Ishikawa (cell line): Measurements from ENCODE around the gene PON1.

Experiments used
- CEBPB ChIP-seq: IDR thresholded peaks from 2 replicates; pipeline ENCODE4 v1.6.1; 2012
- CREB1 ChIP-seq: IDR thresholded peaks from 2 replicates; pipeline ENCODE4 v1.6.1; 2012; ENCODE audit warnings: low read depth
- EGR1 ChIP-seq: IDR thresholded peaks from 2 replicates; pipeline ENCODE4 v1.6.1; 2012
- EP300 ChIP-seq: IDR thresholded peaks from 2 replicates; pipeline ENCODE4 v1.6.1; 2012; ENCODE audit warnings: borderline replicate concordance
- FOXM1 ChIP-seq: IDR thresholded peaks from 2 replicates; pipeline ENCODE4 v1.6.1; 2012; ENCODE audit warnings: low read depth, borderline replicate concordance
- MAX ChIP-seq: IDR thresholded peaks from 2 replicates; pipeline ENCODE4 v1.6.1; 2012
- NFIC ChIP-seq: IDR thresholded peaks from 2 replicates; pipeline ENCODE4 v1.6.1; 2012
- RAD21 ChIP-seq: IDR thresholded peaks from 2 replicates; pipeline ENCODE4 v1.6.1; 2012; ENCODE audit warnings: low read depth
- TAF1 ChIP-seq: IDR thresholded peaks from 2 replicates; pipeline ENCODE4 v1.6.1; 2012; ENCODE audit warnings: low read depth, mild to moderate bottlenecking
- TCF12 ChIP-seq: IDR thresholded peaks from 2 replicates; pipeline ENCODE4 v1.6.1; 2012; ENCODE audit warnings: low read depth
- TEAD4 ChIP-seq: IDR thresholded peaks from 2 replicates; pipeline ENCODE4 v1.6.1; 2012
- USF1 ChIP-seq: IDR thresholded peaks from 2 replicates; pipeline ENCODE4 v1.6.1; 2012
- YY1 ChIP-seq: IDR thresholded peaks from 2 replicates; pipeline ENCODE4 v1.6.1; 2012; ENCODE audit warnings: low read depth
- ZBTB7A ChIP-seq: IDR thresholded peaks from 2 replicates; pipeline ENCODE4 v1.6.1; 2012; ENCODE audit warnings: low read depth
- TF ChIP-seq, protein P1 (sequence below): IDR thresholded peaks from 2 replicates; pipeline ENCODE4 v1.6.1; 2012; ENCODE audit warnings: low read depth, mild to moderate bottlenecking

Gene PON1

GRCh38 chr7:95338832-95339231, 14.5 kb upstream of the PON1 start:
- no peak for TF ChIP-seq YY1
- TF ChIP-seq CREB1 = no peak
- TF ChIP-seq USF1 = no peak
- TF ChIP-seq, protein P1, sequence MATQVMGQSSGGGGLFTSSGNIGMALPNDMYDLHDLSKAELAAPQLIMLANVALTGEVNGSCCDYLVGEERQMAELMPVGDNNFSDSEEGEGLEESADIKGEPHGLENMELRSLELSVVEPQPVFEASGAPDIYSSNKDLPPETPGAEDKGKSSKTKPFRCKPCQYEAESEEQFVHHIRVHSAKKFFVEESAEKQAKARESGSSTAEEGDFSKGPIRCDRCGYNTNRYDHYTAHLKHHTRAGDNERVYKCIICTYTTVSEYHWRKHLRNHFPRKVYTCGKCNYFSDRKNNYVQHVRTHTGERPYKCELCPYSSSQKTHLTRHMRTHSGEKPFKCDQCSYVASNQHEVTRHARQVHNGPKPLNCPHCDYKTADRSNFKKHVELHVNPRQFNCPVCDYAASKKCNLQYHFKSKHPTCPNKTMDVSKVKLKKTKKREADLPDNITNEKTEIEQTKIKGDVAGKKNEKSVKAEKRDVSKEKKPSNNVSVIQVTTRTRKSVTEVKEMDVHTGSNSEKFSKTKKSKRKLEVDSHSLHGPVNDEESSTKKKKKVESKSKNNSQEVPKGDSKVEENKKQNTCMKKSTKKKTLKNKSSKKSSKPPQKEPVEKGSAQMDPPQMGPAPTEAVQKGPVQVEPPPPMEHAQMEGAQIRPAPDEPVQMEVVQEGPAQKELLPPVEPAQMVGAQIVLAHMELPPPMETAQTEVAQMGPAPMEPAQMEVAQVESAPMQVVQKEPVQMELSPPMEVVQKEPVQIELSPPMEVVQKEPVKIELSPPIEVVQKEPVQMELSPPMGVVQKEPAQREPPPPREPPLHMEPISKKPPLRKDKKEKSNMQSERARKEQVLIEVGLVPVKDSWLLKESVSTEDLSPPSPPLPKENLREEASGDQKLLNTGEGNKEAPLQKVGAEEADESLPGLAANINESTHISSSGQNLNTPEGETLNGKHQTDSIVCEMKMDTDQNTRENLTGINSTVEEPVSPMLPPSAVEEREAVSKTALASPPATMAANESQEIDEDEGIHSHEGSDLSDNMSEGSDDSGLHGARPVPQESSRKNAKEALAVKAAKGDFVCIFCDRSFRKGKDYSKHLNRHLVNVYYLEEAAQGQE = no peak
- TF ChIP-seq TAF1 = no peak
- TF ChIP-seq MAX = no peak
- TF ChIP-seq NFIC = no peak
- TF ChIP-seq EP300 = no peak
- TF ChIP-seq CEBPB = no peak
- TF ChIP-seq ZBTB7A = no peak
- TF ChIP-seq TCF12 = no peak
- no peak for TF ChIP-seq TEAD4
- no peak for TF ChIP-seq EGR1
- no peak for TF ChIP-seq FOXM1
- no peak for TF ChIP-seq RAD21

GRCh38 chr7:95335093-95335492, 10.8 kb upstream of the PON1 start:
- TF ChIP-seq USF1 (no peak), YY1 (no peak), RAD21 (no peak), TEAD4 (no peak), TAF1 (no peak), TCF12 (no peak), ZBTB7A (no peak), CEBPB (no peak), NFIC (no peak), EP300 (no peak), MAX (no peak), EGR1 (no peak), FOXM1 (no peak), CREB1 (no peak)
- TF ChIP-seq, protein P1 = no peak

- TF ChIP-seq FOXM1 (no peak), TCF12 (no peak), TEAD4 (no peak), USF1 (no peak; the same call in 1 of the 2 replicates), YY1 (no peak), ZBTB7A (no peak), NFIC (no peak), EP300 (no peak), RAD21 (no peak), EGR1 (no peak)
- TF ChIP-seq, protein P1 = no peak
These were observed 10.1 kb upstream of the PON1 start for GRCh38 chr7:95334447-95334846.

DNA sequence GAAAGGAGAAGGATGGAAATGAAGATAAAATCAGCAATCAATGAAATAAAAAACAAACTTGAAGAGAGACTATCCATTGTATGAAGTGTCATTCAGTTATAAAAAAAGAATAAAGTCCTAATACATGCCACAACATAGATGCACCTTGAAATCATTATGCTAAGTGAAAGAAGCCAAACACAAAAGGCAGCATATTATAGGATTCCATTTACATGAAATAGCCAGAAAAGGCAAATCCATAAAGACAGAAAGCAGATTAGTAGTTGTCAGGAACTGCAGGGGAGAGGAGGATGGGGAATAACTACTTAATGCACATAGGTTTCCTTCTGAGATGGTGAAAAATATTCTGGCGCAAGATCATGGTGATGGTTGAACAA, 6.6 kb upstream of the PON1 start:
- TF ChIP-seq TAF1 (no peak), USF1 (no peak), YY1 (no peak), NFIC (no peak), CEBPB (no peak), ZBTB7A (no peak), MAX (no peak), TEAD4 (no peak), CREB1 (no peak), FOXM1 (no peak), EGR1 (no peak), TCF12 (no peak), EP300 (no peak), RAD21 (no peak)
- TF ChIP-seq, protein P1 = no peak
